ENCODE data around the gene IKZF1.

GRCh38 chr7:50367570-50367969, 63.1 kb downstream of the IKZF1 start:
- TF ChIP-seq EZH2 (IDR thresholded peaks at IDR 0.05) (no peak), CTCF (IDR thresholded peaks at IDR 0.05 in 2 of 3, conservative IDR thresholded peaks at IDR 0.05 in 1 of 3; ENCODE audit: borderline replicate concordance in 1 of 3, insufficient read depth in 1 of 3, low read depth in 2 of 3, low read length in 2 of 3) (no peak), EZH2phosphoT487 (IDR thresholded peaks at IDR 0.05; ENCODE audit: borderline replicate concordance) (no peak), POLR2A (IDR thresholded peaks at IDR 0.05; ENCODE audit: borderline replicate concordance, extremely low read depth, insufficient read depth, insufficient read length) (no peak), POLR2AphosphoS5 (IDR thresholded peaks at IDR 0.05; ENCODE audit: low read depth, low read length) (no peak), ATF3 (IDR thresholded peaks at IDR 0.05) (no peak)
